Esophagus squamous epithelium (tissue), 5 donors: ENCODE results near the gene PFKM. TPM values are rescaled to one million over a fixed set of nuclear protein-coding genes. Genes with fewer than 3 reads are reported as not detected.

ENCODE experiments used
- DNase-seq: peaks from one replicate; lab custom pipeline; 2025; lab: John Stamatoyannopoulos, UW
- H3K27ac ChIP-seq, 4 donors: fragments of 200-600 bp; sonication (generic); one replicate each; pipeline ENCODE4 v1.5.1; 2016 to 2019; ENCODE audit warnings: mild to moderate bottlenecking in 1 of 4
- H3K27me3 ChIP-seq, 4 donors: fragments of 200-600 bp; sonication (generic); 1 replicate in 3 of 4; 2 replicates in 1 of 4; pipeline versions ENCODE4 v1.5.1 to v1.6.0; 2017 to 2021; ENCODE audit warnings: antibody characterized with exemption in 1 of 4
- H3K36me3 ChIP-seq, 3 donors: fragments of 200-600 bp; sonication (generic); one replicate each; pipeline ENCODE4 v1.5.1; 2016 to 2019
- H3K4me1 ChIP-seq, 3 donors: fragments of 200-600 bp; sonication (generic); one replicate each; pipeline ENCODE4 v1.5.1; 2017 to 2019
- H3K4me3 ChIP-seq, 4 donors: fragments of 200-600 bp; sonication (generic); 1 replicate in 3 of 4; 2 replicates in 1 of 4; pipeline ENCODE4 v1.5.1; 2016 to 2019; ENCODE audit warnings: mild to moderate bottlenecking in 2 of 4, moderate library complexity in 1 of 4
- H3K9me3 ChIP-seq, 3 donors: fragments of 200-600 bp; sonication (generic); one replicate each; pipeline ENCODE4 v1.5.1; 2016 to 2019
- POLR2A ChIP-seq, 4 donors: fragments of 450-650 bp; IDR thresholded peaks; one replicate each; pipeline ENCODE4 v1.6.1; 2017; ENCODE audit warnings: antibody characterized with exemption in 4 of 4, mild to moderate bottlenecking in 4 of 4, moderate library complexity in 3 of 4
- WGBS, 2 donors: methylation state at CpG; one replicate each; pipeline ENCODE4 v1.1.5; 2018; 5-methylcytosine and 5-hydroxymethylcytosine counted together
- intact Hi-C: fragments of 100-400 bp; cut with DNase I; formaldehyde crosslinking; loops from one replicate; pipeline ENCODE4 v1.15.0; 2022
- total RNA-seq, 4 donors: library from RNA; depleted of rRNA; stranded (reverse); fragments of >200 nt; gene quantifications; one replicate each; pipeline ENCODE4 v1.1.0, GENCODE V29; 2016
- TF ChIP-seq, protein P1 (sequence below), 6 experiments: fragments of 450-650 bp in 4 of 6; fragments of 200-600 bp in 2 of 6; sonication (generic) in 2 of 6; IDR thresholded peaks; one replicate each; pipeline ENCODE4 v1.5.1; 2016 to 2019; ENCODE audit warnings: antibody characterized with exemption in 6 of 6, mild to moderate bottlenecking in 4 of 6, moderate library complexity in 4 of 6
- donor health status: DM: yes; HTN: yes; CAD: no.

The PFKM gene
- total RNA-seq, 4 donors from 2014 or later: 13.0 to 40.9 (median 33.3) TPM

DNA sequence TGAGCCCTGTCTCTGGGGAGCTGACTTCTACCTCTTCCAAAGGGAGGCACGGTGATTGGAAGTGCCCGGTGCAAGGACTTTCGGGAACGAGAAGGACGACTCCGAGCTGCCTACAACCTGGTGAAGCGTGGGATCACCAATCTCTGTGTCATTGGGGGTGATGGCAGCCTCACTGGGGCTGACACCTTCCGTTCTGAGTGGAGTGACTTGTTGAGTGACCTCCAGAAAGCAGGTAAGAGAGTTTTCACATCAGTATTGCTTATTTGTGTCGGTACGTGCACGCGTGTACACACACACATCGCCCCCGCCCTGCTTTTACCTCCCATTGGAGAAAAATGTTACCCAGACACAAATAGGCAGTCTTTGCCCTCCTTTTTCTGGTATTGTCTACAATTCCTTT is 13.7 kb downstream of the PFKM start:
- no peaks in the 10 kb centered on the region for H3K9me3 ChIP-seq
- 91 to 92% methylated on average over 14 of the region's 14 CpGs for WGBS, 2 donors
- no peak overlapping the region for H3K27ac ChIP-seq
- no peak overlapping the region for H3K4me3 ChIP-seq
- intact Hi-C loops: no loop called here
- H3K36me3 ChIP-seq: peaks cover 0 to 94% (median 33%) of the 10 kb centered on the region in 3 donors
- no peaks in the 10 kb centered on the region for H3K27me3 ChIP-seq
- no peaks in the 10 kb centered on the region for H3K4me1 ChIP-seq
- DNase-seq: no peak
- TF ChIP-seq, protein P1, sequence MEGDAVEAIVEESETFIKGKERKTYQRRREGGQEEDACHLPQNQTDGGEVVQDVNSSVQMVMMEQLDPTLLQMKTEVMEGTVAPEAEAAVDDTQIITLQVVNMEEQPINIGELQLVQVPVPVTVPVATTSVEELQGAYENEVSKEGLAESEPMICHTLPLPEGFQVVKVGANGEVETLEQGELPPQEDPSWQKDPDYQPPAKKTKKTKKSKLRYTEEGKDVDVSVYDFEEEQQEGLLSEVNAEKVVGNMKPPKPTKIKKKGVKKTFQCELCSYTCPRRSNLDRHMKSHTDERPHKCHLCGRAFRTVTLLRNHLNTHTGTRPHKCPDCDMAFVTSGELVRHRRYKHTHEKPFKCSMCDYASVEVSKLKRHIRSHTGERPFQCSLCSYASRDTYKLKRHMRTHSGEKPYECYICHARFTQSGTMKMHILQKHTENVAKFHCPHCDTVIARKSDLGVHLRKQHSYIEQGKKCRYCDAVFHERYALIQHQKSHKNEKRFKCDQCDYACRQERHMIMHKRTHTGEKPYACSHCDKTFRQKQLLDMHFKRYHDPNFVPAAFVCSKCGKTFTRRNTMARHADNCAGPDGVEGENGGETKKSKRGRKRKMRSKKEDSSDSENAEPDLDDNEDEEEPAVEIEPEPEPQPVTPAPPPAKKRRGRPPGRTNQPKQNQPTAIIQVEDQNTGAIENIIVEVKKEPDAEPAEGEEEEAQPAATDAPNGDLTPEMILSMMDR (IDR thresholded peaks at IDR 0.05): no peak
- no peak for TF ChIP-seq POLR2A (IDR thresholded peaks at IDR 0.05)

DNA sequence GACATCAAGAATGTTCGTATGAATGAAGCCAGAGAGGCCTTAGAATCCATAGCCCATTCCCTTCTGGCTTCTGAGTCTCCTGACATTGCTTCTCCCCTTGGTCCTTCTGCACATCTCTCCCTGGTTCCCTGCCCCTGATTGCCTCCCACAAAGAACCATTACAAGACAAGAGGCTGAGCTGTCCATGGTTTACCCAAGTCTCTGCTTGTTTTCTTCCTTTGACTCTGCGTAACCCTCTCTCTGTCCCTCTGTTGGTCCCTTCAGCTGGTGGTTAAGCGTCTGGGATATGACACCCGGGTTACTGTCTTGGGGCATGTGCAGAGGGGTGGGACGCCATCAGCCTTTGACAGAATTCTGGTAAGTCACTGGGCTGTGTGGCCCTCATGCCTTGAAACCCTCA is 15.9 kb downstream of the PFKM start:
- Histone ChIP-seq H3K9me3 (no peaks in the 10 kb centered on the region), H3K27me3 (no peaks in the 10 kb centered on the region), H3K4me1 (no peaks in the 10 kb centered on the region), H3K27ac (no peak overlapping the region), H3K36me3 (peaks cover 0 to 100% (median 37%) of the 10 kb centered on the region in 3 donors), H3K4me3 (no peak overlapping the region)
- TF ChIP-seq, protein P1 (IDR thresholded peaks at IDR 0.05): no peak
- no peak for TF ChIP-seq POLR2A (IDR thresholded peaks at IDR 0.05)
- no peak for DNase-seq
- WGBS, 2 donors: 79 to 88% methylated on average over 4 to 5 of the region's 5 CpGs
- intact Hi-C loops: no loop called here

GRCh38 chr12:48142818-48143674 is 23.9 kb downstream of the PFKM start:
- no peak overlapping the region for H3K4me3 ChIP-seq
- 85 to 95% methylated on average over 3 to 6 of the region's 7 CpGs for WGBS, 2 donors

GRCh38 chr12:48143898-48144297 is 24.7 kb downstream of the PFKM start:
- Histone ChIP-seq H3K4me1 (no peaks in the 10 kb centered on the region), H3K9me3 (no peaks in the 10 kb centered on the region), H3K27me3 (no peaks in the 10 kb centered on the region), H3K4me3 (no peak overlapping the region), H3K36me3 (peaks cover 2 to 100% (median 5%) of the 10 kb centered on the region in 3 donors), H3K27ac (no peak overlapping the region)
- intact Hi-C loops: no loop called here
- no peak for TF ChIP-seq POLR2A (IDR thresholded peaks at IDR 0.05)
- TF ChIP-seq, protein P1 (IDR thresholded peaks at IDR 0.05): no peak
- 84 to 88% methylated on average over 2 of the region's 2 CpGs for WGBS, 2 donors
- no peak for DNase-seq

More at GRCh38 chr12:48142818-48143674, 23.9 kb downstream of the PFKM start:
- intact Hi-C loops: no loop called here
- no peaks in the 10 kb centered on the region for H3K9me3 ChIP-seq
- H3K27me3 ChIP-seq: no peaks in the 10 kb centered on the region
- H3K36me3 ChIP-seq: peaks cover 0 to 100% (median 5%) of the 10 kb centered on the region in 3 donors
- no peak overlapping the region for H3K27ac ChIP-seq
- no peaks in the 10 kb centered on the region for H3K4me1 ChIP-seq
- no peak for DNase-seq
- TF ChIP-seq, protein P1 (IDR thresholded peaks at IDR 0.05): no peak
- TF ChIP-seq POLR2A (IDR thresholded peaks at IDR 0.05): no peak

DNA sequence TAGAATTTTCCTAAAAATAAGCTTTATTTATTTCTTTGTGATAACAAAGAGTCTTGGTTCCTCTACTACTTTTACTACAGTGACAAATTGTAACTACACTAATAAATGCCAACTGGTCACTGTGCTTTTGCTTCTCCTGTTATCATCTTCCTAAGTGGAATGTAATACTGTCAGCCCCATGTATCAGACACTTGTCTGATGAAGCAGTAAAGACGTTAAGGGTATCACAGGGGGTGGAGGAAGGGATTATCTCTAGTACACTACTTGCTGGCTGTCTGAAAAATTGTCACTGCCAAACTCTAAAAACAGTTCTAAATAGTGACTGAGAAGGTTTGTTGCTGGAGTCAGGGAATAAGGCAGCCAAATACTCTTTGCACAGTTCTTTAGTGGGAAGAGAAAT is 26.8 kb downstream of the PFKM start:
- H3K4me3 ChIP-seq: no peak overlapping the region

More for the DNA sequence above, 26.8 kb downstream of the PFKM start:
- no peak overlapping the region for H3K27ac ChIP-seq
- no peaks in the 10 kb centered on the region for H3K4me1 ChIP-seq
- no peak for TF ChIP-seq POLR2A (IDR thresholded peaks at IDR 0.05)
- TF ChIP-seq, protein P1 (IDR thresholded peaks at IDR 0.05): no peak
- intact Hi-C loops: no loop called here
- H3K27me3 ChIP-seq: no peaks in the 10 kb centered on the region
- no peak for DNase-seq
- 55 to 78% methylated on average over 1 of the region's 1 CpG for WGBS, 2 donors
- peaks cover 17 to 100% (median 20%) of the 10 kb centered on the region in 3 donors for H3K36me3 ChIP-seq
- no peaks in the 10 kb centered on the region for H3K9me3 ChIP-seq
